ENCODE measurements around the gene IWS1. TPM values are rescaled to one million over a fixed set of nuclear protein-coding genes. Genes with fewer than 3 reads are reported as not detected.
"Not testable (repeated sequence)": the region's sequence is repeated elsewhere in the genome, so short reads cannot be mapped to it uniquely, and the experiment has no call there.

Gene IWS1
- total RNA-seq, 1 experiment from 2014 or later = 29.0 TPM

DNA sequence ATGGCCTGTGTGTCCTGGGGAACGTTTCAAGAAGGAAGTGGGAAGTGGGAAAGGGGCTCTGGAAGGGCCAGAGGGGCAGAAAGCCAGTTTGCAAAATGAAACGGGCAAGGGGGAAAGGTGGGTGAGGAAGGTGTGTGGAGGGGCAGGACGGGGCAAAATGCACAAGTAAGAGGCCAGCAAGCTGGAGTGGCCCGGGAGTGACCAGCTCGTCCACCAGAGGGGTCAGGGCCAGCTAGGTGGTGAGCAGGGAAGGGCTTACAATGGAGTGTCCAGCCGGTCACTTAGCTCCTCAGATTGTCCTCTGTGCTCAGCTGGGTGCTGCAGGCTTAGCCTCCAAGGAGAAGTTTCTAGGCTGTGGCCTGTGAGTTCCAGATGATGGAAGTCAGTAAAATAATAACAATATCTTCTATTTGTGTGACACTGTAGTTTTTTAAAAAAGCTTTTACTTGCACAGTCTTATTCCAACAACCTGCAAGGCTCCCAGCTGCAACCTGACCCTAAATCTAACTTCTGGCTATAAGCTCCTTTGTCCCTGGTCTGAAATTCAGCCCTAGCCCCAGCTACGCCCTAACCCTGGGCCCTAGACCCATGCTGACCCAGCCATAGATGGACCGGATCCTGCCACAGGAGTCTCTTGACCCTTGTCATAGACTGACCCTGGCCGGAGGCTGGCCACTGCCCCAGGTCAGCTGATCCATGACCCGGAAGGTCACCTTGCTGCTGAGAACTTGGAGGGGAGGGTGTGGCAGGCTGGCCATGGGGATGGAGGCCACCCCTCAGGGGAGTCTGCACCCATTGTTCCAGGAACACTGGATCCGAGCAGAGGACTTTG is 38.4 kb upstream of the IWS1 start:
- H3K27me3 ChIP-seq = no peaks in the 10 kb centered on the region
- H3K4me3 ChIP-seq = no peak overlapping the region
- H3K9me3 ChIP-seq = no peaks in the 10 kb centered on the region
- DNase-seq = no peak
- H3K36me3 ChIP-seq = no peaks in the 10 kb centered on the region

GRCh38 chr2:127563458-127564428 is 37.5 kb upstream of the IWS1 start:
- Histone ChIP-seq H3K9me3 (no peaks in the 10 kb centered on the region), H3K36me3 (no peaks in the 10 kb centered on the region), H3K4me3 (no peak overlapping the region), H3K27me3 (no peaks in the 10 kb centered on the region)
- DNase-seq = no peak

GRCh38 chr2:127562936-127563335 is 36.6 kb upstream of the IWS1 start:
- no peaks in the 10 kb centered on the region for H3K36me3 ChIP-seq
- DNase-seq = no peak
- no peaks in the 10 kb centered on the region for H3K27me3 ChIP-seq
- no peak overlapping the region for H3K4me3 ChIP-seq
- no peaks in the 10 kb centered on the region for H3K9me3 ChIP-seq

DNA sequence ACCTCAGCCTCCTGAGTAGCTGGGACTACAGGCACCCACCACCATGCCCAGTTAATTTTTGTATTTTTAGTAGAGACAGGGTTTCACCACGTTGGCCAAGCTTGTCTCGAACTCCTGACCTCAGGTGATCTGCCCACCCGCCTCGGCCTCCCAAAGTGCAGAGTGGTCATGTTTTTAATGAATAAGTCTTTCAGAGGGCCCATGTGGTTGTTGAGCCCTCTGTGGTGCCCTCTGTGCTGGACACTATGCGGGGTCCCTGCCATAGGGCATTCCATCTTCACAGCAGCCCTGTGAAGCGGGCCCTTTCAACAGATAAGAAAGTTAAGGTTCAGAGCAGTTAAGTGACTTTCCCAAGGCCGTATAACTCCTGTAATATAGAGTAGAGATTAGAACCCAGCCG is 35.1 kb upstream of the IWS1 start:
- DNase-seq = no peak
- 0 out of 2 replicates have a peak, but pooled peaks cover 4% of the 10 kb centered on the region for H3K9me3 ChIP-seq
- no peak overlapping the region for H3K4me3 ChIP-seq
- no peaks in the 10 kb centered on the region for H3K36me3 ChIP-seq
- H3K27me3 ChIP-seq = no peaks in the 10 kb centered on the region

- Histone ChIP-seq H3K27me3 (no peaks in the 10 kb centered on the region), H3K36me3 (no peaks in the 10 kb centered on the region), H3K4me3 (no peak overlapping the region), H3K9me3 (0 out of 2 replicates have a peak, but pooled peaks cover 4% of the 10 kb centered on the region)
- no peak for DNase-seq
These were observed 34.6 kb upstream of the IWS1 start for GRCh38 chr2:127560931-127561280.

- Histone ChIP-seq H3K36me3 (no peaks in the 10 kb centered on the region), H3K27me3 (no peaks in the 10 kb centered on the region), H3K9me3 (0 out of 2 replicates have a peak, but pooled peaks cover 4% of the 10 kb centered on the region), H3K4me3 (no peak overlapping the region)
- peak; percentile 90 for DNase-seq
These were observed 34.1 kb upstream of the IWS1 start for GRCh38 chr2:127560201-127560930.

DNA sequence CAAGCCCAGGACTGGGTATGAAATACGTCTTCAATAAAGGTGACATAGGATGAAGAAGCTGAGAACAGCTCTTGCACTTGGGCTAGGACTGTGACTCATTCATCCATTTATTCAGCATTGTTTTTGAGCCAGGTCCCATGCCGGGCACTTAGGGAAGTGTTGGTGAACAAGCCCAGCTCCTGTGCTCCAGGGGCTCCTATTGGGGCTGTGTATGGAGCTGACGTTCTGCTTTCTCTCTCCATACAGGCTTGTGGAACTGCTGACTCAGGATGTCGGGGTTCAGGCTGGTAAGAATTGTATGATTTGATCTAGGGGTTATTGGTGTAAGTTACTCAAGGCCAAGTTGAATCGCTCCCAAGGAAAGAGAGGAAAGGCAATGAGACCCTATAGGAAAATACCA is 33.2 kb upstream of the IWS1 start:
- Histone ChIP-seq H3K4me3 (no peak overlapping the region), H3K27me3 (no peaks in the 10 kb centered on the region), H3K9me3 (0 out of 2 replicates have a peak, but pooled peaks cover 4% of the 10 kb centered on the region), H3K36me3 (no peaks in the 10 kb centered on the region)
- peak; percentile 58 for DNase-seq

DNA sequence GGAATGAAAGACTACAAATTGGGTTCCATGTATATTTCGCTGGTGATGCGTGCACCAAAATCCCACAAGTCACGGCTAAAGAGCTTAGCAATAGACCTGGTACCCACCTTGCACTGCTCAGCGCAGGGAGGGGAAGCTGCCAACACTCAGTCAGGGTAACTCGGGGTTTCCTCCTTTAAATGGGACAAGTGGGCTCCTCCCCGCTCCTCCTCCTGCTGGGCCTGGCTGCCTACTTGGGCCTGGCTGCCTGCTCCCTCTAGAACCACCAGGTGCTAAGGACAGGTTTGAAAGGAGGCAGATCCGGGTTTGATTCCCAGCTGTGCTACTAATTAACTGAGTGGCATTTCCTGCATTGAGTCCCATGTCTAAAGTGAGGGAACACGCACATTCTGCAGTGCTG is 32.6 kb upstream of the IWS1 start:
- no peaks in the 10 kb centered on the region for H3K27me3 ChIP-seq
- H3K9me3 ChIP-seq = 0 out of 2 replicates have a peak, but pooled peaks cover 4% of the 10 kb centered on the region
- no peak for DNase-seq
- no peak overlapping the region for H3K4me3 ChIP-seq
- H3K36me3 ChIP-seq = no peaks in the 10 kb centered on the region

DNA sequence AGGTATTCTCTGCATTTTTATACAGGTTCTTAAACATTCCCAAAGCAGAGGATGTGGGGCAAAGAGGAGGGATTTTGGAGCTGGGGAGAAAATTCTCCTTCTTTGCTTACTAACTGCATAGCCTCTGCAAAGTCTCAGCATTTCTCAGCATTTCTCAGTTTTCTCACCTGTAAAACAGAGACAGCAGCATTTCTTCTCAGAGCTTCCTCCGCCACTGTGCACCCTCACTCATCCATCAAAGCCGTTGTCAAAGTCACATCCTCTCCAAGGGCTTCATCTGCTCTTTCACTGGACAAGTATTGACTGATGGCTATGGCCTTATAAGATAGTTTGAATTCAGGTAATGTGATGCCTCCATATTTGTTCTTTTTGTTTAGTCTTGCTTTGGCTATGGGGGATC is 26.6 kb upstream of the IWS1 start:
- H3K4me3 ChIP-seq = no peak overlapping the region
- no peaks in the 10 kb centered on the region for H3K36me3 ChIP-seq
- no peaks in the 10 kb centered on the region for H3K27me3 ChIP-seq
- 0 out of 2 replicates have a peak, but pooled peaks cover 4% of the 10 kb centered on the region for H3K9me3 ChIP-seq
- DNase-seq = no peak

GRCh38 chr2:127552336-127552735 is 26.0 kb upstream of the IWS1 start:
- H3K9me3 ChIP-seq = 0 out of 2 replicates have a peak, but pooled peaks cover 3% of the 10 kb centered on the region
- no peak overlapping the region for H3K4me3 ChIP-seq
- no peaks in the 10 kb centered on the region for H3K27me3 ChIP-seq
- no peaks in the 10 kb centered on the region for H3K36me3 ChIP-seq
- DNase-seq = no peak

DNA sequence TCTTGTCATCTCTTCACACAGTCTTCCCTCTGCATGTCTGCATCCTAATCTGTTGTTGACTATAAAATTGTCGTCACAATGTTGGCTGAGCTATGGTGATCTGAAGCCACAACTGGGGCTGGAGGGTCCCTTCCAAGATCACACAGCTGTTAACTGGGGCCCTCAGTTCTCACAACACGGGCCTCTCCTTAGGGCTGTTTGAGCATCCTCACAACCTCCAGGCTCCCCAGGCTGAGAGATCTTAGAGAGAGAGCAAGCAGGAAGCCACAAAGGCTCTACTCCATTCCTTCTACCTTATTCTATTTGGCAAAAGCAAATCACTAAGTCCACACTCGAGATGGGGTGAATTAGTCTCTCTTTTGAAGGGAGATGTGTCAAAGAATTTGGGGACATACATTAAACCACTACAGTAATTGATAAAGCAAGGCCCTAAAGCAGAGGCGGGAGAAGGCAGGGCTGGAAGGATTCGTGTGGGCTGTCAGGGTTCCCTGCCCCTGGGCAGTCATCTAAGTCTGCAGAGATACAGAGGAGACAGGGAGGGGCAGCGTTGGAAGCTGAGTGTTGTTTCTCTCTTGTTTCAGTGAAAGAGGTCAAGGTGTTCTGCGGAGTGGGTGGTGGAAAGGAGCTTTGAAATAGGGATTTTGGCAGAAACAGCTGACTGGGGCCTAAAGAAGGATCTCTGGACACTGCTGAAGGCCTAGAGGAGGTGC is 25.1 kb upstream of the IWS1 start:
- no peak for DNase-seq
- Histone ChIP-seq H3K4me3 (no peak overlapping the region), H3K36me3 (no peaks in the 10 kb centered on the region), H3K27me3 (no peaks in the 10 kb centered on the region), H3K9me3 (no peaks in the 10 kb centered on the region)

- DNase-seq = no peak
- no peaks in the 10 kb centered on the region for H3K27me3 ChIP-seq
These were observed 20.5 kb upstream of the IWS1 start for GRCh38 chr2:127546797-127547196.

GRCh38 chr2:127545796-127546195 is 19.5 kb upstream of the IWS1 start:
- Histone ChIP-seq H3K4me3 (no peak overlapping the region), H3K9me3 (no peaks in the 10 kb centered on the region), H3K36me3 (no peaks in the 10 kb centered on the region), H3K27me3 (no peaks in the 10 kb centered on the region)
- no peak for DNase-seq

More at GRCh38 chr2:127546797-127547196, 20.5 kb upstream of the IWS1 start:
- Histone ChIP-seq H3K36me3 (no peaks in the 10 kb centered on the region), H3K4me3 (no peak overlapping the region), H3K9me3 (no peaks in the 10 kb centered on the region)

DNA sequence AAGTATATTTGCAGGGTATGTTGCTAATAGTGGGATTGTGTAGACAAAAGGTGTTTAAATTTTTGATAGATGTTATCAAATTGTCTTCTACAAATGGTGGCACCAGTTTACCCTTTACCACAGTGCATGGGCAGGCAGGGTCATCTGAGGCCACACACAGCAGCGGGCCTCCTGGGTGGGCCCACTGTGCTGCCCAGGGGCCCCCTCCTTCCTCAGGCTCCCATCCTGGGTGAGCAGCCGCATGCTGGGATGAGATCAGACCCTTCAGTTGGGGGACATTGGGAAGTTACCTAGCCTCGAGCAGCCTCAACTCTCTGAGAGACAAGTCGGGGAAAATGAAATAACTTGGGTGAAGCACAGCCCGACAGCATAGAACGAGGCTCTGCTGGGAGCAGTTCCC is 18.9 kb upstream of the IWS1 start:
- Histone ChIP-seq H3K4me3 (no peak overlapping the region), H3K36me3 (no peaks in the 10 kb centered on the region), H3K27me3 (no peaks in the 10 kb centered on the region), H3K9me3 (no peaks in the 10 kb centered on the region)
- DNase-seq = no peak

- H3K4me3 ChIP-seq, H3K27me3 ChIP-seq, H3K36me3 ChIP-seq, DNase-seq, H3K9me3 ChIP-seq: not testable (repeated sequence)
These were observed 16.8 kb upstream of the IWS1 start for GRCh38 chr2:127543013-127543501.

- Histone ChIP-seq H3K27me3 (no peaks in the 10 kb centered on the region), H3K4me3 (no peak overlapping the region), H3K36me3 (no peaks in the 10 kb centered on the region), H3K9me3 (no peaks in the 10 kb centered on the region)
- DNase-seq = peak; percentile 48
These were observed 15.9 kb upstream of the IWS1 start for GRCh38 chr2:127542231-127542630.

All from MG63 (cell line).